ENCODE data around the gene DMRTC1.
A peak's percentile ranks its signal among the peaks of the same experiment; 100 is the strongest.
"Not testable (repeated sequence)": the region's sequence is repeated elsewhere in the genome, so short reads cannot be mapped to it uniquely, and the experiment has no call there.

The DMRTC1 gene

DNA sequence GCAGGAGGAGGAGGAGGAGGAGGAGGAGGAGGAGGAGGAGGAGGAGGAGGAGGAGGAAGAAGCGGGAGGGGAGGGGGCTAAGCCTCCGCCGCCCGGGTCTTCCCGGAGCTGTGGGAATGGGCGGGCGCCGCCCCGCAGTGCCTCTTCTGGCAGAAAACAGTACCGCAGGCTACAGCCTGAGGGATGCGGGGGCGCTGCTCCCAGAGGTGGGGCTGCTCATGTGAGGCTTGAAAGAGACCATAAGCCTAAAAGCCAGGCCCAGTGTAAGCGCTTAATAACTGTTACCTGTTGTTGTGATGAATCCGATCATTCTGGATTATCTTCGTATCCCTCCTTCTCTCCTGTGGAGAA lies at the start of gene DMRTC1:
Gene DMRTC1 (minus strand): TSS at position 19 of the 351 bp plus-strand sequence. CDS start 68,143 bp downstream, outside the sequence.
- peak; percentile 73 for ATAC-seq
- DNase-seq = not testable (repeated sequence)

DNA sequence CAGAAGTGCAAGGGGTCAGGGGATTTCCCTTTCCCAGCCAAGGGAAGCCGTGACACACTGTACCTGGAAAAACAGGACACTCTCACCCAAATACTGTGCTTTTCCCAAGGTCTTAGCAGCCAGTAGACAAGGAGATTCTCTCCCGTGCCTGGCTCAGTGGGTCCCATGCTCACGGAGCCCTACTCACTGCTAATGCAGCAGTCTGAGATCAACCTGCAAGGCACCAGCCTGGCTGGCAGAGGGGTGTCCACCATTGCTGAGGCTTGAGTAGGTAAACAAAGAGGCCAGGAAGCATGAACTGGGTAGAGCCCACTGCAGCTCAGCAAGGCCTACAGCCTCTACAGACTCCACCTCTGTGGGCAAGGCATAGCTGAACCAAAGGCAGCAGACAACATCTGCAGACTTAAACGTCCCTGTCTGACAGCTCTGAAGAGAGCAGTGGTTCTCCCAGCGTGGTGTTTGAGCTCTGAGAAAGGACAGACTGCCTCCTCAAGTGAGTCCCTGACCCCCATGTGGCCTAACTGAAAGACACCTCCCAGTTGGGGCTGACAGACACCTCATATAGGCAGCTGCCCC lies 37.3 kb upstream of the DMRTC1 start:
- not testable (repeated sequence) for DNase-seq, ATAC-seq

DNA sequence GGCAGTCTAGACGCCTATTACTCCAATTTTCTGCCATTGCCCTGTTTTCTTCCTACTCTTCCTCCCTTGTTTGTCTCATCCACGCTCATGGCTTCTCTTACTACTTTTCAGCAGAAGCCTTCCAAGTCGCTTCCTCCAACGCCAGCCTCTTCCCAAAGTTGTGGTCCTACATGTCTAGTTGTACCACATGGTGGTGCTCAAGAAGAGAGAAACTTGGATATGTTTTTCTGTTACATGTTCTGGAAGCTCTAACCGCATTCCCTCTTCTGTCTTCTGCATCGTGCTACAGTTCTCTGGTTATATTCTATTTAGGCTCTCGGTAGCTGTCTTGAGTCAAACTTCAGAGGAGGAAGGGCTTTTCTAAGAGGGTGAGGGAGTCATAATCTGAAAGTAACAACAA lies 31.2 kb upstream of the DMRTC1 start:
- DNase-seq, ATAC-seq: not testable (repeated sequence)

DNA sequence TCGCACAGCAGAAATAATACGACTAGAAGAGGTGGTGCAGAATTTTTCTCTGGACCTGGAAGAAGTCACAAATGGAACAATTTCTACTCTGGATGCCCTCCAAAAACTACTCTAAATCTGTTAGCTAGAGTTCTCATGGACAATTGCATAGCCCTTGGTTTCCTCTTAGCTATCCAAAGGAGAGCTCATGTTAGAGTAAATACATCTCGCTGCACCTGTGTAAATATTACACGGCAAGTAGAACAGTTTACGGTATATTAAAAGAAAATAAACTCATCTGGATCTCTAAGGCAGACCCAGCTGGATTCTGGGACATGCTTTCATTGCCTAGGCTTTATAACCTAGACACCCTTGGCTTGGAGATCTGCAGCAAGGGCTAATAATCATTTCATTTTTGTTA lies 28.2 kb upstream of the DMRTC1 start:
- ATAC-seq, DNase-seq: not testable (repeated sequence)

DNA sequence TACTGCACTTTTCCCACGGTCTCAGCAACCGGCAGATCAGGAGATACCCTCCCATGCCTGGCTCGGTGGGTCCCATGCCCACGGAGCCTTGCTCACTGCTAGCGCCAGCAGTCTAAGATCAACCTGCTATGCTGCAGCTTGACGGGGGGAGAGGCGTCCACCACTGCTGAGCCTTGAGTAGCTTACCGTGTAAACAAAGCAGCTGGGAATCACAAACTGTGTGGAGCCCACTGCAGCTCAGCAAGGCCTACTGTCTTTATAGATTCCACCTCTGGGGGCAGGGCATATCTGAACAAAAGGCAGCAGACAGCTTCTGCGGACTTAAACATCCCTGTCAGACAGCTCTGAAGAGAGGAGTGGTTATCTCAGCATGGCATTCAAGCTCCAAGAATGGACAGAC lies 16.3 kb upstream of the DMRTC1 start:
- not testable (repeated sequence) for ATAC-seq, DNase-seq

- ATAC-seq = peak; percentile 74
- DNase-seq = not testable (repeated sequence)
Observed at GRCh38 chrX:72943035-72943818, 410 bp downstream of the DMRTC1 start.

GRCh38 chrX:72942272-72942671 lies 1.4 kb downstream of the DMRTC1 start:
- not testable (repeated sequence) for ATAC-seq, DNase-seq

- not testable (repeated sequence) for ATAC-seq, DNase-seq
Observed at GRCh38 chrX:72937906-72938305, 5.7 kb downstream of the DMRTC1 start, which contains the start of gene FAM236A. TSS of gene FAM236A (plus strand) at chrX:72938206. CDS start at chrX:72938263, 57 bp downstream.

- ATAC-seq, DNase-seq: not testable (repeated sequence)
Observed at GRCh38 chrX:72936882-72937455, 6.7 kb downstream of the DMRTC1 start.

DNA sequence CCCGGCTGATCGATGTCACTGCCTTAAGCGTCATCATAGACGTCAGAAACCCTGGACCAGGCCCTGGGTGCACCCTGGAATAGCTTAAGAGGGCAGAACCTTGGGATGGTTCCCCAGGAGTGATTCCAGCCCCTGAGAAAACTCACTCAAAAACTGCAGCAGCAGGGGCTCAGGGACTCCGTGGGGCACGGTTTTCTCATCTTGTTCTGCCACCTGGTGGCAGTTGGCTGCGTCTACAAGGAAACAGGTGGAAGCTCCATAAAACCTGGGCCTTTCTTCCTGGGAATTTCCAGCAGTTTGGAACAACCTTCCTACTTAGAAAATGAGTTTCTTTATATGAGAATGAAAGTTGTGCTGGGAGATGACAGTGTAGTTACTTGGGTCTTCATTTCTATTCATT lies 7.2 kb downstream of the DMRTC1 start:
- ATAC-seq, DNase-seq: not testable (repeated sequence)

DNA sequence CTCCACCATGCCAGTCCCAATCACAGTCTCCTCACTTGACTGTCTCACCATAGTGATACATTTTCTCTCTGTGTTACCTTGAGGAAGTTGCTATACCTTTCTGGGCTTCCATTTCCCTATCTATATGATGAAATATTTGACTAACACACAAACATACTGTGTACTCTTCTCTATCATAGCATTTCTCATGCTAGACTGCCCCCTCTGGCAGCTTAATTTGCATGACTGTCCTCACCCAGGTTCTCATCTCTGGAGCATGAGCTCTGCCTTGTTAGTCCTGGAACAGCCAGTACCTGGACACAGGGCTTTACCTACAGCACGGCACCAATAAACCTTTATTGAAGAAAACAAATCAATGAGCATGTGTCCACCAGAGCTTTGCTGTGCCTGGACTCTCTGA lies 11.4 kb downstream of the DMRTC1 start:
- DNase-seq, ATAC-seq: not testable (repeated sequence)

DNA sequence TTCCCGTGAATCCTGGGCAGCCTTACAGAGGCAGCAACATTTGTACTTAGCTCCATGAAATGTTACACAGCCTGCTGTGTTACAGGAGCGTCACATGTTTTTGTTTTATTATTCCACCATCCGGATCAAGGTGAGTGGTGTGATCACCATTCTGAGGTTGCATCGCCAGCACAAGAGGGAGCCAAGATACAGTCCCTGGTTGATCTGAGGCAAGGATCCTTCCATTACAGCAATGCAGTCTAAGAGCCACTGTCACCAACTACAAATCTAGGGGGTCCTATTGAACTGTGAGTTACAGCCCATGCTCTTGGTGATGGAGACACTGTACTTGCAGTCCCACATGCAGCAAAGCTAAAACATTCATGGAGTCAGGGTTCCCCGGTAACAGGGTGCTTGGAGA lies 27.5 kb downstream of the DMRTC1 start:
- ATAC-seq, DNase-seq: not testable (repeated sequence)

DNA sequence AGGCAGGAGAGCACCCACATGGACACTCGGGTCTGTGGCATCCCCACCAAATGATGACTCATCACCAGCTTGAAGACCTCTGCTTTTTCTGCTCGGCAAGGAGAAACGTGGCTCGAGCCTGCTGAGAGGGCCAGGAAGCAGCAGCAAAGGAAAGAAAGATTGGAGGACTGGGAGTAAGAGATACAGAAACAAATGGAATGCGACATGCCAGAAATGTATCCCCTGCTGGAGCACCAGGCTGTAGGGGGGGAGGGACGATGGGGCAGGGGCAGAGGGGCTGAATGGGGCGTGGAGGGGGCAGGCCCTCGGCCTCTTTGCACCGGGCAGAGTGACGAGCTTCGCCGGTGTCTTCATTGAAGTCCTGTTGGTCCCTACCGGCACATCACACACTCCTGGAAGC lies 31.3 kb downstream of the DMRTC1 start, which contains the start of gene FAM236C:
Gene FAM236C (plus strand): TSS at position 301 of the 400 bp plus-strand sequence. CDS start 100 bp downstream, outside the sequence.
- not testable (repeated sequence) for ATAC-seq, DNase-seq

DNA sequence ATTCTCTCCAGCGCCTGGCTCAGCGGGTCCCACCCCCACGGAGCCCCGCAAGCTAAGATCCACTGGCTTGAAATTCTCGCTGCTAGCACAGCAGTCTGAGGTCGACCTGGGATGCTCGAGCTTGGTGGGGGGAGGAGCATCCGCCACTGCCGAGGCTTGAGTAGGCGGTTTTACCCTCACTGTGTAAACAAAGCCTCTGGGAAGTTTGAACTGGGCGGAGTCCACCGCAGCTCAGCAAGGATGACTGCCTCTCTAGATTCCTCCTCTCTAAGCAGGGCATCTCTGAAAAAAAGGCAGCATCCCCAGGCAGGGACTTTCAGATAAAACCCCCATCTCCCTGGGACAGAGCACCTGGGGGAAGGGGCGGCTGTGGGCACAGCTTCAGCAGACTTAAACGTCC lies 53.9 kb downstream of the DMRTC1 start:
- ATAC-seq, DNase-seq: not testable (repeated sequence)

DNA sequence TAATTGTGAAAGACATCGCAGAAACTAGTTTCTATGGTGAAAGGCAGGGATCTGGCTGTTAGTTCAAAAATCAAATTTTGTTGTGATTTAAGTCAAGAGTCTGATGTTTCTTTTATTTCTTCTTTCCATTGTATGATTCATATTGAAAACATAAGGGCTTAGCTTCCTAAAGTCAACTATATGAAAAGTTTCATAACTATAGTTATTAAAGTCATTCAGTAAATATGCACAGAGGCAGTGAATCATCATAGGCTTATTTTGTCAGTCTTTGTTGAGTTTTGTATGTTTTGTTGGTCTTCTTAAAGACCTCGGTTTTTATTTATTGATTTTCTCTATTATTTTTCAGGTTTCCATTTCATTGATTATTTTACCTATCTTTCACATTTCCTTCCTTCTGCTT lies 60.7 kb downstream of the DMRTC1 start:
- not testable (repeated sequence) for ATAC-seq, DNase-seq

GRCh38 chrX:72837532-72837931 lies 106.1 kb downstream of the DMRTC1 start:
- ATAC-seq, DNase-seq: not testable (repeated sequence)

GRCh38 chrX:72830701-72831100 lies 112.9 kb downstream of the DMRTC1 start:
- not testable (repeated sequence) for ATAC-seq, DNase-seq
